NCI-H510A (cell line): ENCODE results near the gene KIAA1217.
"Not testable (repeated sequence)": the region's sequence is repeated elsewhere in the genome, so short reads cannot be mapped to it uniquely, and the experiment has no call there.

ENCODE experiments used
- DNase-seq: peaks from one replicate; lab custom pipeline; 2025; lab: John Stamatoyannopoulos, UW

KIAA1217 gene

GRCh38 chr10:24289235-24289634 lies 80.3 kb downstream of the KIAA1217 start:
- DNase-seq = no peak

DNA sequence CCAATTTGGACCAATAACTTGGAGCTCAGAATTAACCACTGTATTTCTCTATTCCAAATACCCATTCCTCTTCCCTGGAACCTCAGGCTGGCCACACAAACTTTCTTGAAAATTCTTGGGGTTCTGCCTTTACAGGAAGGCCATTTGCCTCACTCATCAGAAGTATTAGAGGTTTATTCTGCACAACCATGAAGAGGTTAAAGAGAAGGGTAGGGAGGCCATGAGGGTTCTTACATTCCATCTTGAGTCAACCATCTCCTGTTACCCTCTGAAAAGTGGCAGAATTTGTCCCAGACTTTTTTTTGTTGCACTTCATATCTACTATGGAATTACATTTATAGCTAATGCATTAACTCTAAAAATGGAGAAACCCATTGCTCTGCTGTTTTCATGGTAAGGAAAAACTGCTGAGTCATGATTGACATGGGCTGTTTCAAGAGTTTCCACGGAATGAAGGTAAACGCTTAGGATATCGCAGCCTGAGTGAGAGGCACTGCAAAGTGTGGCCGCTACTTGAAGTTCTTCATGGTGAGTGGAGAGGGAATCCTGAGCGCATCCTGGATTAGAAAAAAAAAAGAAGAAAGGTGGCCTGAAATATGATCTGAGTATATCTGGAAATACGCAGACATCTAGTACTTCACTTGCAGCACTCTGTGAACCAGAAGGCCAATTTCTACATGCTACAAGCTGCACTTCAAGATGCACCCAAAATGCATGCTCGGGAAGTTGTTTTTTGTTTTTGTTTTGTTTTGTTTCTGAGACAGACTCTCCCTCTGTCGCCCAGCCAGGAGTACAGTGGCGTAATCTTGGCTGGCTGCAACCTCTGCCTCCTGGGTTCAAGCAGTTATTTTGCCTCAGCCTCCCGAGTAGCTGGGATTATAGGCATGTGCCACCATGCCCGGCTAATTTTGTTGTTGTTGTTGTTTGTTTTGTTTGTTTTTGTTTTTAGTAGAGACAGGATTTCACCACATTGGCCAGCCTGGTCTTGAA lies 83.7 kb downstream of the KIAA1217 start:
- no peak for DNase-seq

DNA sequence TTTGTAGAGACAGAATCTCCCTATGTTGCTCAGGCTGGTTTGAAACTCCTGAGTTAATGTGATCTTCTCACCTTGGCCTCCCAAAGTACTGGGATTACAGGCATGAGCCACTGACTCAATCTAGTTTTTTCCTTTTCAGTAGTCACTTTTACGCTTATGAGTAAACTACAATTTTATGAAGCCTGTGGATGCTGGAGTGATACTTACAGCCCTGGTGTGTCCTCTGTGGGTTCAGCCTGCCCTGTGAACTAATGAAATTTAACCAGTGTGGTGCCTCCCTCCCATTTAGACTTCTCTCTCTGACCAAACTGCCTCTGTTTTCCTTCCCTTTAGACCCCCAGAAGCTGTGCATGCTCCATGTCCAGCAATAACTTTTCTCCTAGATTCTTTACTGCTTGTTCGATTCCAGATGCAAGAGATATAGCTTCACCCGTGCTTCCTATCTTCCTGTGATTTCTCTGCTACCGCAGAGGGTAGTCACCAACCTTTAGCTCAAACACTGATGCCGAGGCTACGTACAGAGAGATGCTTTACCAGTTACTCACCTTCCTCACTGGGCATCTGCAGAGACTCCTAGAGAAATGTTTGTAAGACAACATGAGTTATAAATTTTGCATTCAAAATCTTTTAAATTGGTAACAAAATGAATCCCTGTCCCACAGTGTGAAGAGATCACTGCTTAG lies 90.8 kb downstream of the KIAA1217 start:
- no peak for DNase-seq

GRCh38 chr10:24303522-24304310 lies 94.8 kb downstream of the KIAA1217 start:
- DNase-seq = no peak

GRCh38 chr10:24305551-24306506 lies 96.9 kb downstream of the KIAA1217 start:
- DNase-seq = no peak

GRCh38 chr10:24306507-24306875 lies 97.6 kb downstream of the KIAA1217 start:
- DNase-seq = no peak

GRCh38 chr10:24307116-24307515 lies 98.2 kb downstream of the KIAA1217 start:
- no peak for DNase-seq

DNA sequence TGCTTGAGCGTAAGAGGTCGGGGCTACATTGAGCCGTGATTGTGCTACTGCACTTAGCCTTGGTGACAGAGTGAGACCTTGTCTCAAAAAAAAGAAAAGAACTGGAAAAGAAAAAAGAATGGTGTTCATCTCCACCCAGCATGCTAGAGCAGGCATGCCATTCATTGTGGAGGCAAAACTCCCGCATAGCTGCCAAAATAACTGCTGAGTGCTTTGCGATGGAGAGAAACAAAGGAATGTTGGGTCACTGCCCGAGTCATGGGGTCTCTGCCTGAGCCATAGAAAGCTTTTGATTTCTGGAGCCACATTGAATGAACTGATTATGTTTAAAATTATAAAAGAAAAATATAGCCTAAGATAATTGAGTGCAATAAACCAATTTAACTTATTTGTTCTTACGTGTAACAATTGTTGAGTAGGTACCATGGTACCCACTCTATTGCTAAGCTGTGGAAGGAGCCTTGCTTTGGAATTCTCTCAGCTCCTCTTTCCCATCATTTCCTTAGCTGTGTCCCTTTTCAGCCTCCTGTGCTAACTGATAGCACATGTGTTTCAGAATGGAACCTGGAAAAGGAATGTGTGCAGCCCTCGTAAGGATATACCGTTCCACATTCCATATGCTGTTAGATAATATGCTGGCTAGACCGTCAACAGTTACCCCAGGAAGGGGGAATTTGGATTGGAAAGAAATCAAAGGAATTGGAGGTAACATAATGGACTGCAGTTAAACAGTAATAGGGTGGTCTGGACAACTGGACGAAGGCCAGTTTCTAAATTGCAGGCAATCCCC lies 99.0 kb downstream of the KIAA1217 start:
- no peak for DNase-seq

- DNase-seq = no peak
Observed at GRCh38 chr10:24310104-24310503, 101.2 kb downstream of the KIAA1217 start.

DNA sequence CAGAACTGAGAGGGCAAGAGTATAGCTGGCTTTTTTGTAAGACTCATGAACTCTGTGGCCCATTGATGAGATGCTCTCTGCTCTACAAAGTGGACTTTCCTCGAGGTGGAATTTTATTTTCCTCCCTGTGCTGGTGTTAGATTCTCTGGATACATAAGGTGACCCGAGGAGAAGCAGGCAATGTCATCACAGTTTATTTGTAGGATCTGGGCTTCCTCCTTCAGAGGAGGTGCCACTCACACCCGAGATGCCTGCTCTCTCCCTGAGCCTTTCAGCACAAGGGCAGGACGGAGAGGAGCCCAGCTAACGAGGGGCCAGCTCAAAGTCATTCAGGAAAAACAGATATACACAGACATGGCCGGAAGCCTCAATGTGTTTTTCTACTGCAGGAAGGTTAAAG lies 103.0 kb downstream of the KIAA1217 start:
- DNase-seq = no peak

DNA sequence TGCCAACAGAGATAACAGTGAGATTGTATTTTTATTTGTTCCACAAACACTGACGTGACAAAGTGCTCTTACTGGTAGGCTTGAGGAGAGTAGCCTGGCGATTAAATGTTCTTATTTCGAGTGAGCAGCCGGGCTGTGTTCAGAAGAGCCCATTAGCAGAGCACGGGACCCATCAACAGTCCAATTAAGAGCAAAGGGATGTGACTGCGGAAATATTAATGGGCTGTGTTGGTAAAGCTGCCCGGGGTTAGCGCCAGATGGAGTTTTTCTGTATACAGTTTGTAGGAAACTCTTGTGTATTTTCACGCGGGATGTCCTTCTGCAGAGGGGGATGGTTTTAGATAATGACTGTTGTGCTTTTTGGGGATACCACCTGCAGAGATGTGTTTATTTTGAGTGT lies 104.3 kb downstream of the KIAA1217 start:
- no peak for DNase-seq

DNA sequence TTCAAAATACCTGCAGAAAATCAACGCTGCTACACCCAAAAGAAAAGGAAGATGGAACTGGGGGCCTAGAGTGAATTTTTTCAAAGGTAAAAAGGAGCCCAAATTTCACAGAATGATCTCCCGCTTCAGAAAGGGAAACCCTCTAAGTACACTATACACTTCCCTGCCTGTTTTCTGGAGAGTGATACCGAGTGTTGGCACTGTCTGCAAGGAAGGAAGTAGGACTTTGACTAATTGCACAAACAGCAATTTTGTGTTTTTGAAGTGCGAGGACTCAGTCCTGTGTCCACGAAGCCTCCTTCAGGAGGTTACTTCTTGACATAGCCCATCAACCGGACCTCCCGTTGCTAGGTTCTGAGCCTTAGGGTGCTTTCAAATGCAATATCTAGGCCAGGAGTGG lies 106.3 kb downstream of the KIAA1217 start:
- no peak for DNase-seq

DNA sequence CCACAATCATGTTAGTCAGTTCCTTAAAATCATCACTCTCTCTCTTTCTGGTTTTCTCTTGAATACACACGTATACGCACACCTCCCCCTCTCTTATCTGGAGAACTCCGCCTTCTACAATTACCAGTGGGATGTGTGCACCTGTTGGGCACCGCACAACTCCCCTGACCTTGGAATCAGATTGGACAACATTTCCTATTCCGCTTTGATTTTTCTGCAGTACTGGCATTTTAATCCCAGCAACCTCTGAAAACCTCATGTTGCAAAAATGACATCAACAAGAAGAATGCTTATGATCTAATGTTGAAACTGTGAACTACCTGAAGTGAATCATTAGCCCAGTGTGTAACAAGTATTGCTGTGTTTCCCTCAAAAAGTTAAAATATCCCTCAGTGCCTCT lies 109.6 kb downstream of the KIAA1217 start:
- no peak for DNase-seq

GRCh38 chr10:24320373-24320772 lies 111.4 kb downstream of the KIAA1217 start:
- DNase-seq = no peak

- no peak for DNase-seq
Observed at GRCh38 chr10:24324651-24325050, 115.7 kb downstream of the KIAA1217 start.

DNA sequence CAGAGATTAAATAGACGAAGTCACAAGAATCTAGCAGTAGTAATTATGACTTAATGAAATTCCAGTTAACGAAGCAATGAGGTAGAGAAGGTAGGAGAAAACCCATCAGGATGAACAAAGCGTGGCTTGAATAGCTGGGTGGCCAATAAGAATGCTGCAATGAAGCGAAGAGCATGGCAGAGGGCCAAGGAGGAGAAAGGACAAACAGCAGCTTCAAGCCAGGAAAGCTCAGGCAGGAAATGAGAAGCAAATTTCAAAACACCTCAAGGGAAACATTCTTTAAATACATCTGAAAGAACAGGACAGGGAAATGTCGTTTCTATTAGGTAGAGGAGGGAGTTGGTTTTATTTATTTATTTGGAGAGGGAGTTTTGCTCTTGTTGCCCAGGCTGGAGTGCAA lies 122.5 kb downstream of the KIAA1217 start:
- DNase-seq = no peak

DNA sequence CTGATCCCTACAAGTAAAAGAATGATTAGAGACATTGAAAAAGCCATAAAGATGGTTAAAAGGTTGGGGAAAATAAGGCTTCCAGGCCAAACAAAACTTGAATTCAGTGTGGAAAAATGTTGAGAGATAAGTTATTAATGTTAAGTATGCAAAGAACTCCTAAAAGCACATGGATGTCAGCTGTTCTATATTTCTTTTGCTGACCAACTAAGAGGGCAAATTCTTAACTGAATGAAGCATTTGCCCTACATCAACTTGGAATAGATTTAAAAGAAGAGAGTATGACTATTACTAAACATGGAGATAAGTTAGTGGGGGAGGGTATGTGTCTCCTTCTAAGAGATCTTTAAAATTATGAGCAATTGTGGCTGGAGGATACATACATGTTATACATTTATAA lies 124.8 kb downstream of the KIAA1217 start:
- no peak for DNase-seq

DNA sequence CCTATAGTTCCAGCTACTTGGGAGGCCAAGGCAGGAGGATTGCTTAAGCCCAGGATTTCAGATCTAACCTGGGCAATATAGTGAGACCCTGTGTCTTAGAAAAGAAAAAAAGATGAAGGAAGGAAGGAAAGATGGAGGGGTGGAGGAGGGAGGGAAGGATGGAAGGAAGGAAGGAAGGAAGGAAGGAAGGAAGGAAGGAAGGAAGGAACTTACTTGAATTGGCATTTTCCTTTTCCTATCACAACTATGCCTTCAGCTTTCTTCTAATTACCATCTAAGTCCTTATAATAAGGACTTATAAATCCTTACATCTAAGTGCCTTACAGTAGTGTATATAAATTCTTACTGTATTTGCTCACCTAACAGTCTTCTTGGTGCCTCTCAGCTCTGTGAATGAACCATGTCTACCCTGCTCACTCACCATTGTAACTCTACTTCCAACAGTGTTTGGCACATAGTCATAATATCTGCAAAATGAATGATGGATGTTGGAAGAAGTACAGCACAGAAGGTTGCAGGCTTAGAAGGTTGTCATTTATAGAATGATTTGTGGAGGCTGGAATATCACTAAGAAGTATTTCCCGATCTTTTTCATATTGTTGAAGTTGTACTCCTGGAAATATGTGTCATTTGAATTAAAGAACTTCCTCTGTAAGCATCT lies 125.5 kb downstream of the KIAA1217 start:
- DNase-seq = no peak

- DNase-seq = not testable (repeated sequence)
Observed at GRCh38 chr10:24337723-24338122, 128.8 kb downstream of the KIAA1217 start.

- no peak for DNase-seq
Observed at GRCh38 chr10:24339387-24339786, 130.4 kb downstream of the KIAA1217 start.
